ENCODE data around the gene CSNK1E.

DNA sequence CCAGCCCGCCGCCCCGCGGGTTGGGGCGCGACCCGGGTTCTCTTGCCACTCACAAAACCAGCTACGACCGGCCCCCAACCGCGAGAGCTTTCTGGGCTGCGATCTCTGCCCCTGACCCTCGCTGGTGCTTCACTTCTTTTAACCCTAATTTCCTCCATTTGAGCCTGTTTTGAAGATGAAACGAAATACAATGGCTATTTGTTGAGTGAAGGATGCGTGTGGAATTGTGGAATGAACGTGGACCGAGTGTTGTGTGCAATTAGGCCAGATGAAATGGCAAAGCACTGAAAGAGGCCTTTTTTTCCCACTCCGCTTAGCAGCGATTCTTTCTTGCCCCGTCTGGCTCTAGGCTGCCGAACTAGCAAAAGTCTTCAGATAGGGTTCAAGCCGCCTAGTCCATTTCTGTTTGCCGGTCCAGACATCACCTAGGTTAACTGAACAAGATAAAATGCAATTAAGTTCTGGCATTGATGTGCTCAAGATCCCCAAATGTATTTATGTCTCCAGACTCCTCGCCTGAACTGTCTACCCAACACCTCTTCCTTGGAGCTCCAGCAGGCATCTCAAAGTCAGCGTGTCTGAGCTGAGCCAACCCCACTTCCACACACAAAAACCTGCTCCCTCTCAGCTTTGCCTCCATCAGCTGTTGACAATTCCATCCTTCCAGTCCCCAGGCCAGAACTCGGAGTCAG lies 44.0 kb downstream of the CSNK1E start:
- TF ChIP-seq, protein P1, sequence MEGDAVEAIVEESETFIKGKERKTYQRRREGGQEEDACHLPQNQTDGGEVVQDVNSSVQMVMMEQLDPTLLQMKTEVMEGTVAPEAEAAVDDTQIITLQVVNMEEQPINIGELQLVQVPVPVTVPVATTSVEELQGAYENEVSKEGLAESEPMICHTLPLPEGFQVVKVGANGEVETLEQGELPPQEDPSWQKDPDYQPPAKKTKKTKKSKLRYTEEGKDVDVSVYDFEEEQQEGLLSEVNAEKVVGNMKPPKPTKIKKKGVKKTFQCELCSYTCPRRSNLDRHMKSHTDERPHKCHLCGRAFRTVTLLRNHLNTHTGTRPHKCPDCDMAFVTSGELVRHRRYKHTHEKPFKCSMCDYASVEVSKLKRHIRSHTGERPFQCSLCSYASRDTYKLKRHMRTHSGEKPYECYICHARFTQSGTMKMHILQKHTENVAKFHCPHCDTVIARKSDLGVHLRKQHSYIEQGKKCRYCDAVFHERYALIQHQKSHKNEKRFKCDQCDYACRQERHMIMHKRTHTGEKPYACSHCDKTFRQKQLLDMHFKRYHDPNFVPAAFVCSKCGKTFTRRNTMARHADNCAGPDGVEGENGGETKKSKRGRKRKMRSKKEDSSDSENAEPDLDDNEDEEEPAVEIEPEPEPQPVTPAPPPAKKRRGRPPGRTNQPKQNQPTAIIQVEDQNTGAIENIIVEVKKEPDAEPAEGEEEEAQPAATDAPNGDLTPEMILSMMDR (IDR thresholded peaks at IDR 0.05; ENCODE audit: insufficient read depth, low read length, poor library complexity, severe bottlenecking): no peak
- no peak for TF ChIP-seq EZH2phosphoT487 (conservative IDR thresholded peaks at IDR 0.05; ENCODE audit: low read length)
